NCI-H345 treated with DMSO at 0.1 percent for 48 hours (cell line): ENCODE data around the gene IQGAP3.

ENCODE experiments used
- DNase-seq: peaks from one replicate; lab custom pipeline; 2025; ENCODE audit not compliant: unreplicated experiment; lab: John Stamatoyannopoulos, UW

The IQGAP3 gene

DNA sequence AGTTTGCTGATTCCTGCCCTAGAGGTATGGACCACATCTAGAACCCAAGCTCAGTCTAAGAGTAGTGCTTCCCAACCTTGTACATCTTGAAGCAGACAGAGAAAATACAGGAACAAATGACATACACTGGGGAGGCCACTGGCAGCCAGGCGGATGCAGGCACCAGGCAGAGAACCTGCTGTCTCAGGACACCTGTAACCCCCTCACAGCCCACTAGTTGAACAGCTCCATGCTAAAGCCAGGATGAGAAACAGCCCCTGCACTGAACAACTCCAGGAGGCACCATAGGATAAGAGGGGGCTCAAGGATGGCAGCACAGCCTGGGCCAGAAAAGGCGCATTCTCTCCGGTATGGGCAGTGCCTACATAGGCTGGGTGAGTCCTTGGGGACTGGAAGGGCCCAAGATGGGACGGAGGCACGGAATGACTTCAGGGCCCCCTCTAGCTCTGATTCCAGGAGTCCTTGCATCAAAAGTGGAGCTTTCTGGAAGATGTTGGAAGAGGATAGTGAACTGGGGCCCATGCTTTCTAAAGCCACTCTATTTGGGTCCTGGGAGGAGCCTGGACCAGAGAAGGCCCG lies 87.8 kb downstream of the IQGAP3 start:
- DNase-seq = no peak

DNA sequence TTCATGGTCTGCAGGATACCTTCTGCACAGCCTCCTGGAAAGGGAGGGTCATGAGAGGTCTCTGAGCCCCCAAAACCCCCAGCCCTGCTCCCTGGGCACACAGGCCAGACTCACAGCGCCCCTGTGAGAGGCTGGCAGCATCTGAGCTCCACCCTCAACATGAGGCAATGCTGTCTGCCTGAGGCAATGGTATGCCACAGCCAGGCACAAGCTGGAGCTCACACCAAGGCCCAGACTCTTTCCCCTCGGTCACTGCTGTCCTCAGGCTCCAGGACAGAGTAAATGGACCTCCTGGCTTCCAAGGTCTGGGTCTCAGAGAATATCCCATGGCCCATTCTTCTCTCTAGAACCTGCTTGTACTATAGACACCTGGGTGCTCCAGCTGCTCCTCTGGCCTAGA lies 89.0 kb downstream of the IQGAP3 start:
- DNase-seq = no peak

DNA sequence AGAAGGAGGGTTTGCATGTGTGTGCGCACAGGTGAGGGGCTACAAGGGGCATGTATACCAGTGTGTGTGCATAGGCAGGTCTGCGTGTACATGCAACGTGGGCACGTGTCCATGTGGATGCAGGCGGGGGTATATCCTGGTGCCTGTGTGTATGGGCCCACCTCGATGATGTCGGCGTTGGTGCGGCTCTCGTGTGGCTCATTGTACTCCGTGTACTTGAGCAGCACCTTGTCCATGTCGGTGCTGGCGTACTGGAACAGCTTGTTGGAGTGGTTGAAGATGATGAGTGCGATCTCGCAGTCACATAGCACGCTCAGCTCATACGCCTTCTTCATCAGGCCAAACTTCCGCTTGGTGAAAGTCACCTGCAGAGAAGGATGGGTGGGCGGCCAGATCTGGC lies 90.1 kb downstream of the IQGAP3 start:
- DNase-seq = no peak

DNA sequence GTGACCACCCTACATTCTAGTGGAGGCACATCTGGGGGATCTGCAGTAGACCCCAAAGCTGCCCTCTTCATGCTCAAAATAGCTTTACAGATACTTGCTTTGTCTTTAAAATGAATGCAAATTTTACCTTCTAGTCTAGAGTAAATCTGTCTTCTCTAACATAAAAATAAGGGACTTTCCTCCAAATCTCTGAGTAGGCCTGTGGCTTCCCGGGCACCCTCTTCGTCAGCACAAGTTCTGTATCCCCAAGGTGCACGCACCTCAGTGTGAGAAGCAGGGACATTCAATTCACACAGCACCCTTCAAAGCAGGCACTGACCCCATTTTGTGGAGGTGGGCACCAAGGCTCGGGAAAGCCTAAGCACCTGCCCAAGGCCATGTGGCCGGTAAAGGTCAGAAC lies 90.8 kb downstream of the IQGAP3 start:
- DNase-seq = no peak

DNA sequence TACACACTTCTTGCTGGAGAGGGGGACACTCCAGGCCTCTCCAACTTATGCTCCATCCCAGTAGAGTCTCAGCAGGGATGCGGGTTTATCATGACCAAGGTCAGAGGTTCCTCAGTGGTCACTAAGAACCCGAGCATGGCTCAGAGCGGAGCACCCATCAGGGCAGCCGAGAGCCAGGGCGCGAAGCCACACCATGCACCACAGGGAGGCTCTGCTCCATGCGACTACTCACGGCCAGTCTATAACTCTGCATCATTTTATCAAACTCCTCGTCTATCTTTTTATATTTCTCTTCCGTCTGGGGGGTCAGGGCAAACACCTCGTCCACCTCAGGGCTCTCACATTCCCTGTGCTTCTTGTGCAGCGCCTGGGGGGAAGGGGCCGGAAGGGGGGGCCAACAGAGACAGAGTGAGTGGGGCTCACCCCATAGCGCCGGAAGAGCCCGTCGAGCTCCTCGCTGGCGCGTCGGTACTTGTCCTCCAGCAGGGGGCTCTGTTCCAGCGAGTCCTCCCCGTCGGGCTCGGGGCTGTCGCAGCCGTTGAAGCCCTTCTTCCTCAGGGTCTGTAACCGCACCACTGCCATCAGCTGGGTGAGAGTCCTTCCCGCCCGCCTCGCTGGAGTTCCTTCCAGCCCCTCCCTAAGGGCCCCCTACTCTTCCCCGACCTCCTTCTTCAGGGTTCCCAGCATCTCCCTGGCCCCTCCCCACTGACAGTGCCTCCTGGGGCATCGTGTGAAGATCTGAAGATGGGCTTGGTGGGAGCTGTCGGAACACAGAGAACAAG lies 91.8 kb downstream of the IQGAP3 start:
- DNase-seq = peak; percentile 47

DNA sequence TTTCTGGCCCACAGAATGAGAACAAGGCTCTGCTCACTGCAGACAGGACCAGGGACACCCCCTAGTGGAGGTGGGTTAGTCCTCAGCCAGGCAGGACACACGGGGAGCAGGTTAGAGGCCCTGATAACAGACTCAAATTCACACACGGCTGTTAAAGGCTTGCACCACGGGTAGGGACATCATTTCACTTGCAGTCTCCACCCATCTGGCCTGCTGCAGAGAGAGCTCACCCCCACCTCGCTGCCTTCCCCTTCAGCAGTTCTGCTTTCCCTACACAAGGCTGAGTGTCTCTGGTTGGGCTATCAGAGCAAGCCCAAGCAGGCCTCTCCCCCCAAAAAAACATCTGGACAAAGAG lies 92.4 kb downstream of the IQGAP3 start:
- DNase-seq = no peak

DNA sequence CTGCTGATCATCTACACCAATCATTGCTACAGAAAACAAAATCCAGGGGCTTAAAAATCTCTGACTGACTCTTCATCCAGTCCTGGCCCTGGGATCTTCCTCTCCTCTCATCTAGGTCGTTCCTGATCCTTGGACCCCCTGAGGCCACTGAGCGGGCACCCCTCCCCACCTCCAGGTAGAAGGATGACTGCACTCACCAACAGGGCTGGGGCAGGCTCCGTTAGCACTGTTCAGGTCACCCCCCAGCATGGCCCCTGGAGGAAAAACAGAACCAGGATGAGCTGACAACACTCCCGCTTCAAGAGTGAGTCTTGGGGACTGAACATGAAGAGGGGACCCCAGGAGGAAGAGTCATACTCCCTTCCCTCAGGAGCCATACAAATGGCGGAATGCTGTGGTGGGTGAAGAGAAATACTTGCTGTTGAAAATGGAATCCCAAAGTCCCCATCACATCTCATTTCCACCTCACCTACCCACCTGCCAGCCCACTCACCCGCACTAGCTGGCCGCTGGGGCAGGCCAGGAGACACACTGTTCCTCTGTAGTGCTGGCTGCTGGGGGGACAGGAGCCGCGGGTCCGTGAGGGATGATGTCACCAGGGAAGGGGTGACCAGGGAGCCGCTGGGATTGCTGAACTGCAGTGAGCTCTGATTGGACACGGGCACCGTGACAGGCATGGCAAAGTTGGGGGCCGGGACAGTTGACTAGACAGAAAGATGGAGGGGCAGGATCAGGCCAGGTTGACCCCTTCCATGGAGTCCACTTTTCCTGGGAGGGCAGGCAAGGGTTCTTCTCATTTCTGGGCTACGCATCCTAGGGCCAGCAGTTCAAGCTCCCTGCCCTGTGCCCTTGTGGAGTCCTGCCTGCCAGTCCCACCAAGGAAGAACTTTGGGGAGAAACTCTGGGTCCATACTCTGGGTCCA lies 93.0 kb downstream of the IQGAP3 start:
- no peak for DNase-seq

DNA sequence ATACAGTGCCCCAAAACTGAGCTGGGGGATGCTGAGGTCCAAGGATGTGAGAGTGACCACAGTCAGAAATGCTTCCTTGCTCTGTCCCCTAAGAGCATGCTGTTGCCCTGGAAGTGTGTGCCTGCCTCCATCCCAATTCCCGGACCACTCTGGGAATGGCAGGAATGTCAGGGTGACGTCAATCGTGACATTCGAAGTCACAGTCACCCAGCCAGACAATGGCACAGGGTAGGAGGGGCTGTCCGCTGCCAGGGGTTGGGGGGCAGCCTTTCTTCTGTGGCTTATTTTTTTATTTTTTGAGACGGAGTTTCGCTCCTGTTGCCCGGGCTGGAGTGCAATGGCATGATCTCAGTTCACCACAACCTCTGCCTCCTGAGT lies 94.1 kb downstream of the IQGAP3 start:
- no peak for DNase-seq

DNA sequence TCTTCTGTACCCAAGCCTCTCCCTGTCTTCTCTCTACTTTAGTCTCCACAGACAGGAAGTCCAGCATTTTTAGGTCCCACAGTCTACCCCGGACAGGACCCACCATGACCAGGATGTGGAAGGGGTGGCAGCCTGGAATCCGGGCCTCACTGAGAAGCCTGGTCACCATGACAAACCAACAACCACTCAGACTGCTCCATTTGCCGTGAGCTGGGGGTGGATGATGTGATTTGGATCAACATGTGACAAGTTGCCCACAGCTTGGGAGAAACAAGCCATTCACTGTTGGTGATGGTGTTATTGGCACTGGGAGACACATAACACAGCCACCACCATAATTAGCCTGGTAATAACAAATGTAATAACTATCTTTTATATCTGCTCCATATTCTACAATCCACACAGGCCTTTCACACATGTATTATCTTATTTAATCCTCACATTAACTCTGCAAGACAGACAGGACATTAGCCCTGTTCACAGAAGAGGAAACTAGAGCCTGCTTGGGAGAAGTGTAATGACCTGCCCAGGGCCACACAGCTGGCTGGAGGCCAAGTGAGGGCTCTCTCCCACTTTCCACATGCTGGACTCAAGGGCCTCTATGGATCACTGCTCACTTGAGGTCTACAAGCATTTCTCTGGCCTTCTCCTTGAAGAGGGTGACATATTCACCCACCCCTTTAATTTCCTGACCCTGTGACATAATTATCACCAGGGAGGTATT lies 94.7 kb downstream of the IQGAP3 start:
- no peak for DNase-seq

DNA sequence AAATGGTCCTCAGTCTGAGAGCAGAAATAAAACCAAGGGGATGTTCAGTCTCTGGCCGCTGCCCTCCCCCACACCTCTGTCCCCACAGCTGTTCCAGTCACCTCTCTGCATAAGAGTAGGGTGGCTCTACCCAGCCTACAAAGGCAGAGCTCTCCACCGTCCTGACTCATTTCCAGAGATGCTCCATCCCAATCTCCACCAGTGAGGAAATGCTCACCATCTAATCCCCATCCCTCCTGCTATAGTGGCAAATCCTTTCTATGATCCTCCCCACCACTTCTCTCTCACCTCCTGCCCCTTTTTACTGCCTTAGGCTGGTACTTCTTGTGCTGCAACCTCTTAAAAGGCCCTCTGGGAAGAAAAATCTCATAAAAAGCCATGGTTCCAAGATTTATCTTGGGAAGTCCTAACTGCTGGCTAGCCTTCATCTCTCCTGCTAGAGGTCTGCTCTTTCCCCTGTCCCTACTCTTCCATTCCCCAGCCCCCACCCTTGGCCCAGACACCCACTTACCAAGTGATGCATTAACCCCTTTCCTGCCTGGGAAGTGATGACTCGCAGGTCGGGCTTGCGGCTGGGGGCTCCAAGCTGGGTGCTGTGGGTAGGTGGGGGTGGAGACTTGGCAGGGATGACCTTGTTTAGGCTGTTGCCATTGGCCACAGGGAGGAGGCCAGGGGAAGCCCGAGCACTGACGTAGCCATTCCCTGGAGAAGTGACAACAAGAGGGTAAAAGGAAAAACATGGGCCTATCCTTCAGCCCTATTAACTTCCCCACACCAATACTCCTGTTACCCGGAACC lies 95.7 kb downstream of the IQGAP3 start:
- no peak for DNase-seq

DNA sequence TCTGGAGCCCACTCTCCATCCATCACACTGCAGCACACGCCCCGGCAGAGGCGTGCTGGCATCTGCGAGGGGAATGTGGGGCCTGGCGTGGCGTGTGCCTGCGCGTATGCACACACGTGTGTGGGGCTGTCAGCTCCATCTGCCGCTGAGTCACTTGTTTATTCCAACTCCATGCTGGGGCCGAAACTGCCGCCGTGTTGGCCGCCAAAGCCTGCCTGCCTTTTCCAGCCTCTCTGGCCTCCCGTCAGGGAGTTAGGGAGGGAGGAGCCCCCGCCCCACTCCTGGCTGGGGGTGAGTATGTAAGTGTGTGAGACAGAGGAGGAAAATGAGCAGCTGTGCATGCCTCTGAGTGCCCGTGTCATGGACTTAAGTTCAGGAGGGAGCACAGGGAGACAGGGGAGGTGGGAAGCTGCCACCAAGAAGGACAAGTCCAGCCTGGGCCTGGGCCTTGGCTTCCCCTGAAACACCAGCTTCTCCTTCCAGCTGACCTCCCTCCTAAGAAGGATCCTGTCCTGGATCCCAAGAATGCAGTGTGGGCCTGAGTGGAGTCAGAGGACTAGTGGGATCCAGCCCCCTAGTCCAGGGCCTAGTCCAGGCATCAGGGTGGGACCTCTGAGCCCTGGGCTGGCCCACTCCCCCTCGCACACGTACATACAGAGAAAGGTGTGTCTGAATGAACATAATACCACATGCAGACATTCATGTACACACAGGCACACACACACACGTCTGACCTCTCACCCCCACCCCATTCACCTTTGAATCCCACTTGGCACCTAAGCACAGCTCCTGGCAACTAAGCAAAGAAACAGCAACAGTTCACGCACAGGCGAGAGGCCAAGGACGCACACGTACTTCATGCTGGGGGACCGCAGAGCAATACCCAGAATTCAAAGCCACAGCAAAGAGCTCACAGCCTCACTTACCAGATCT lies 96.5 kb downstream of the IQGAP3 start:
- no peak for DNase-seq
